ENCODE results near the gene SMIM21. TPM values are rescaled to one million over a fixed set of nuclear protein-coding genes. Genes with fewer than 3 reads are reported as not detected.

Gene SMIM21
- total RNA-seq, 6 experiments from 2014 or later = not detected

- no peaks in the 10 kb centered on the region for H3K9me3 ChIP-seq
- intact Hi-C loops (cut with DNase I) = no loop called here
- TF ChIP-seq, protein P1, sequence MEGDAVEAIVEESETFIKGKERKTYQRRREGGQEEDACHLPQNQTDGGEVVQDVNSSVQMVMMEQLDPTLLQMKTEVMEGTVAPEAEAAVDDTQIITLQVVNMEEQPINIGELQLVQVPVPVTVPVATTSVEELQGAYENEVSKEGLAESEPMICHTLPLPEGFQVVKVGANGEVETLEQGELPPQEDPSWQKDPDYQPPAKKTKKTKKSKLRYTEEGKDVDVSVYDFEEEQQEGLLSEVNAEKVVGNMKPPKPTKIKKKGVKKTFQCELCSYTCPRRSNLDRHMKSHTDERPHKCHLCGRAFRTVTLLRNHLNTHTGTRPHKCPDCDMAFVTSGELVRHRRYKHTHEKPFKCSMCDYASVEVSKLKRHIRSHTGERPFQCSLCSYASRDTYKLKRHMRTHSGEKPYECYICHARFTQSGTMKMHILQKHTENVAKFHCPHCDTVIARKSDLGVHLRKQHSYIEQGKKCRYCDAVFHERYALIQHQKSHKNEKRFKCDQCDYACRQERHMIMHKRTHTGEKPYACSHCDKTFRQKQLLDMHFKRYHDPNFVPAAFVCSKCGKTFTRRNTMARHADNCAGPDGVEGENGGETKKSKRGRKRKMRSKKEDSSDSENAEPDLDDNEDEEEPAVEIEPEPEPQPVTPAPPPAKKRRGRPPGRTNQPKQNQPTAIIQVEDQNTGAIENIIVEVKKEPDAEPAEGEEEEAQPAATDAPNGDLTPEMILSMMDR (IDR thresholded peaks at IDR 0.05) = no peak
- TF ChIP-seq POLR2A (IDR thresholded peaks at IDR 0.05) = no peak
- WGBS (ENCODE audit: insufficient coverage, low coverage, low lambda C conversion rate, missing lambda C conversion rate) = 44% methylated on average over 14 of the region's 21 CpGs
- no peak for DNase-seq
- no peaks in the 10 kb centered on the region for H3K4me1 ChIP-seq
- no peaks in the 10 kb centered on the region for H3K27me3 ChIP-seq
- H3K4me3 ChIP-seq = no peak overlapping the region
- no peaks in the 10 kb centered on the region for H3K36me3 ChIP-seq
- ATAC-seq = peak in 2 of 4 donors; percentile 38 to 41
- H3K27ac ChIP-seq = no peak overlapping the region
Measured at GRCh38 chr18:75391279-75392225, 36.0 kb downstream of the SMIM21 start.

- Histone ChIP-seq H3K4me3 (no peak overlapping the region), H3K27ac (no peak overlapping the region)
Measured at GRCh38 chr18:75390854-75391253, 36.6 kb downstream of the SMIM21 start.

DNA sequence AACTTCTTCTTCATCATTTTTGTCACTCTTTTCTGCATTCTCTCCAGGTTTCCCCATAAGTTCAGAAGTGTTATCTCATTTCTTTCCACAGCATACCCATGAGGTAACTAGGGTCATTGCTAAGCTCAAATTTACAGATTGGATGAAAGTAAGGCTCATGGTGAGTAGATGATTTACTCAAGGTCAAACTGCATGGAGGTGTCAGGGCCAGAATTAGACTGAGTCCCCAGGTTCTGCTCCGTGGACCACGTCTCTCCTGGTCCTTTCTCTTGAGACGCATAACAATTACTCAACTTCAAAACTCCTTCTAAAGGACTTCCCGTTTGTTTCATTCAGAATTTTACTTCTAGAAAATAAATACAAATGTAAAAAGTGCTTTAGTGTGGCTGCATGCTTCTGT, 43.4 kb downstream of the SMIM21 start:
- DNase-seq (no peak), ATAC-seq (no peak)
- 19% methylated on average over 4 of the region's 4 CpGs for WGBS (ENCODE audit: insufficient coverage, low coverage, low lambda C conversion rate, missing lambda C conversion rate)
- Histone ChIP-seq H3K27ac (no peak overlapping the region), H3K27me3 (no peaks in the 10 kb centered on the region), H3K4me1 (no peaks in the 10 kb centered on the region), H3K36me3 (no peaks in the 10 kb centered on the region), H3K9me3 (no peaks in the 10 kb centered on the region), H3K4me3 (no peak overlapping the region)
- intact Hi-C loops (cut with DNase I) = no loop called here
- TF ChIP-seq, protein P1 (IDR thresholded peaks at IDR 0.05) = no peak
- TF ChIP-seq POLR2A (IDR thresholded peaks at IDR 0.05) = no peak

More at GRCh38 chr18:75390854-75391253, 36.6 kb downstream of the SMIM21 start:
- H3K27me3 ChIP-seq = no peaks in the 10 kb centered on the region
- no peaks in the 10 kb centered on the region for H3K4me1 ChIP-seq
- intact Hi-C loops (cut with DNase I) = no loop called here
- H3K9me3 ChIP-seq = no peaks in the 10 kb centered on the region
- DNase-seq = no peak
- WGBS (ENCODE audit: insufficient coverage, low coverage, low lambda C conversion rate, missing lambda C conversion rate) = no CpG with 5 or more reads among the region's 2 CpGs
- no peaks in the 10 kb centered on the region for H3K36me3 ChIP-seq
- no peak for ATAC-seq
- TF ChIP-seq, protein P1 (IDR thresholded peaks at IDR 0.05) = no peak
- no peak for TF ChIP-seq POLR2A (IDR thresholded peaks at IDR 0.05)

DNA sequence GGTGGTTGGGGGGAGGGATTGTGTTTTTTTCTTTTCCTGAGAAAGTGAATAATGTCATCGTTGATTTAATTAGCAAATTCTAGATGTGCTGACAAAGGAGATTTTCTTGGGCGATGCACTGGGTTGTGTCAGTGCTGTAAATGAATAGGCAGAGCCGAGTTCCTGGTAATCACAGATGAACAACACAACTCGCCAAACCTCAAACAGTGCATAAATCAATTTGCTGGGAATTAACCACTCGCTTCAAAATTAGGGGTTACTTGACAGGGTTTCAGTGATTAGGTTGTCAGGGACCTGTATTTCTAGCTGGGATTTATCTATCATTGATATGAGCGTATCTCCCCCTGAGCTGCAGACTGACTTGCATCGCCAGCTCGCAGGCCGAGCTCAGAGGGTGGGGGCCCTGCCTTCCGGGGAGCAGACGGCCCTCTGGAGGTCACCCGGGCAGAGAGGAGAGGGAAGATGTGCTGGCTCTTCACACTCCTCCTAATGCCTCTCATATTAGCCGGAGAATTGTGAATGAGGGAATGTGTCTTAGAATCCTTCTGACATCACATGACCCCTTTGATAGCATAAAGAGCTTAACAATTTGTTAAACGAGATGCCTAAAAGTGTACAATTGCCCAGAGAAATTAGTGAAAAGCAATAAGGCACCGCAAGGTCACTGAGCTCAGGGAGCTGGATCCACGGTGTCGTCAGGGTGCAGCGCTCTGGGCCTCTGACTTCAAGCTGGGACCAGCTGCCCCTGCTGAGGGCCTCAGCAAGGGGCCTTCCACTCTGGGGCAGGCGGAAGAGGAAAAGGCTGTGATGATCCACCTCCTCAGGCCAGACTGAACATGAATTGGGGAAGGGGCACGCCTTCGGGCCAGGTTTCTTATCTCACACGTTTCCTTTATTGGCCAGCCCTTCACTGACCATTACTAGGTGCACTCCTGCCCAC, 48.9 kb downstream of the SMIM21 start:
- WGBS (ENCODE audit: insufficient coverage, low coverage, low lambda C conversion rate, missing lambda C conversion rate) = 72% methylated on average over 14 of the region's 22 CpGs
- DNase-seq (no peak), ATAC-seq (no peak)
- TF ChIP-seq, protein P1 (IDR thresholded peaks at IDR 0.05) = no peak
- TF ChIP-seq POLR2A (IDR thresholded peaks at IDR 0.05) = no peak
- Histone ChIP-seq H3K27ac (no peak overlapping the region), H3K9me3 (no peaks in the 10 kb centered on the region), H3K27me3 (no peaks in the 10 kb centered on the region), H3K36me3 (no peaks in the 10 kb centered on the region), H3K4me1 (no peaks in the 10 kb centered on the region), H3K4me3 (no peak overlapping the region)
- intact Hi-C loops (cut with DNase I) = no loop called here
